ENCODE results near the gene CRYAA. TPM values are rescaled to one million over a fixed set of nuclear protein-coding genes. Genes with fewer than 3 reads are reported as not detected.
"Not testable (repeated sequence)": the region's sequence is repeated elsewhere in the genome, so short reads cannot be mapped to it uniquely, and the experiment has no call there.

CRYAA gene
- not detected for total RNA-seq

DNA sequence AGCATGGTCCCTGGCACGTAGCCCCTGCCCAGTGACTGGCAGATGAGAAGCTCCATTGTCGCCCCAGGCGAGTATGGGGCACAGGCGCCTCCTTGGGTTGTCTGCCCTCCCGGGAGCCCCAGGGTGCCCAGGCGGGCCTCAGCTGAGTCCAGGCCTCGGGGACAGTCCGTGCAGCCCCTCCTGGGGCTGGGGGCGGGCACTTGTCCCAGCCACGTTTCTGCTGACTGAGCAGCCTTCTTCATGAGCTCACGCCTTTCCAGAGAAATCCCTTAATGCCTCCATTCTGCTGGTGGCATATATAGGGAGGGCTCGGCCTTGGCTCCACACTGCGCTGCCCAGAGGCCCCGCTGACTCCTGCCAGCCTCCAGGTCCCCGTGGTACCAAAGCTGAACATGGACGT is at the start of gene CRYAA:
Gene CRYAA (plus strand): TSS at position 301 of the 400 bp plus-strand sequence. CDS start 92 bp downstream, at position 393.
- H3K4me3 ChIP-seq; H3K27me3 ChIP-seq; H3K27ac ChIP-seq; DNase-seq; intact Hi-C loops (cut with DNase I; ENCODE audit: low total_unique reads); H3K9me3 ChIP-seq; H3K4me1 ChIP-seq; H3K36me3 ChIP-seq: not testable (repeated sequence)

DNA sequence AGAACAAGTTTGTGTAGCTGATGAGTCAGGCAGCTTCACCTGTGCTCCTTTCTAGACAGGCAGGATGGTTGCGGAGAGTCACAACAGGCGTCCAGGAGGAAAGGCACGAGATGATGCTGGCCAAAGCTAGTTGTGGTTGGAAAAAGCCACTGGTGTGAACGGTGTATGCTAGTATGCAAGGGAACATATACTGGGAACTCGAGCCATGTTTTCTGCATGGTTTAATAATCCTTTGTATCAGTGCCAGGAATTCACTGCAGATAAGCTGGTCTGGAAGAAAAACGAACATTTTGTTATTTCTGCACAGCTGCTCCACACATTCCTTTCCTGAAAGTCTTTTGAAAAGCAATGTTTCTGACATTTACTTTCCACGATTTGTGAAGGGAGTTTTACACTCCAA is 38.7 kb upstream of the CRYAA start:
- DNase-seq, H3K27me3 ChIP-seq: not testable (repeated sequence)

GRCh38 chr21:43134520-43134919 is 34.3 kb upstream of the CRYAA start:
- H3K27me3 ChIP-seq; DNase-seq; H3K27ac ChIP-seq; H3K9me3 ChIP-seq; intact Hi-C loops (cut with DNase I; ENCODE audit: low total_unique reads); H3K4me3 ChIP-seq; H3K36me3 ChIP-seq; H3K4me1 ChIP-seq: not testable (repeated sequence)

More for the DNA sequence above, 38.7 kb upstream of the CRYAA start:
- H3K4me3 ChIP-seq; H3K27ac ChIP-seq; intact Hi-C loops (cut with DNase I; ENCODE audit: low total_unique reads); H3K36me3 ChIP-seq; H3K4me1 ChIP-seq; H3K9me3 ChIP-seq: not testable (repeated sequence)

GRCh38 chr21:43138944-43139343 is 29.9 kb upstream of the CRYAA start:
- H3K4me1 ChIP-seq; H3K9me3 ChIP-seq; H3K36me3 ChIP-seq; H3K27me3 ChIP-seq; H3K27ac ChIP-seq; H3K4me3 ChIP-seq; intact Hi-C loops (cut with DNase I; ENCODE audit: low total_unique reads); DNase-seq: not testable (repeated sequence)

- H3K27me3 ChIP-seq; H3K9me3 ChIP-seq; H3K4me3 ChIP-seq; DNase-seq; H3K36me3 ChIP-seq; intact Hi-C loops (cut with DNase I; ENCODE audit: low total_unique reads); H3K27ac ChIP-seq; H3K4me1 ChIP-seq: not testable (repeated sequence)
These were observed 27.4 kb upstream of the CRYAA start for GRCh38 chr21:43141407-43141806.

DNA sequence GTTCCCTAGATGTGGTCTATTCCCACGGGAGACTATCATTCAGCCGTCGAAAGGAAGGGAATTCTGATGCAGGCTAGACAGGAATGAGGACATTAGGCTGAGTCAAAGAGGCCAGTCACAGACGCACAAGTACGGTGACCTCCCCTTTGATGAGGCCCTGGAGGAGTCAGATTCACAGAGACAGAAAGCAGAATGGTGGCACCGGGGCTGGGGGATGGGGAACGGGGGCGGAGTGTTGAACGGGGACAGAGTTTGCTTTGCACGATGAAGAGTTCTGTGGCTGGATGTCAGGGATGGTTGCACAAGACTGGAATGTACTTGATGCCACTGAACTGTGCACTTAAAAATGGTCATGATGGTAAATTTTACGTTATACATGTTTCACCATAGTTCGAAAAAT is 22.2 kb upstream of the CRYAA start:
- DNase-seq; H3K27me3 ChIP-seq; H3K9me3 ChIP-seq; H3K4me1 ChIP-seq; H3K27ac ChIP-seq; H3K36me3 ChIP-seq; intact Hi-C loops (cut with DNase I; ENCODE audit: low total_unique reads); H3K4me3 ChIP-seq: not testable (repeated sequence)

- intact Hi-C loops (cut with DNase I; ENCODE audit: low total_unique reads); DNase-seq: not testable (repeated sequence)
These were observed 20.8 kb upstream of the CRYAA start for GRCh38 chr21:43147999-43148398.

GRCh38 chr21:43149344-43149743 is 19.5 kb upstream of the CRYAA start:
- H3K4me3 ChIP-seq; H3K4me1 ChIP-seq; H3K27me3 ChIP-seq; intact Hi-C loops (cut with DNase I; ENCODE audit: low total_unique reads); DNase-seq; H3K36me3 ChIP-seq; H3K27ac ChIP-seq; H3K9me3 ChIP-seq: not testable (repeated sequence)

More at GRCh38 chr21:43147999-43148398, 20.8 kb upstream of the CRYAA start:
- H3K4me3 ChIP-seq, H3K27ac ChIP-seq, H3K27me3 ChIP-seq, H3K9me3 ChIP-seq, H3K36me3 ChIP-seq, H3K4me1 ChIP-seq: not testable (repeated sequence)

DNA sequence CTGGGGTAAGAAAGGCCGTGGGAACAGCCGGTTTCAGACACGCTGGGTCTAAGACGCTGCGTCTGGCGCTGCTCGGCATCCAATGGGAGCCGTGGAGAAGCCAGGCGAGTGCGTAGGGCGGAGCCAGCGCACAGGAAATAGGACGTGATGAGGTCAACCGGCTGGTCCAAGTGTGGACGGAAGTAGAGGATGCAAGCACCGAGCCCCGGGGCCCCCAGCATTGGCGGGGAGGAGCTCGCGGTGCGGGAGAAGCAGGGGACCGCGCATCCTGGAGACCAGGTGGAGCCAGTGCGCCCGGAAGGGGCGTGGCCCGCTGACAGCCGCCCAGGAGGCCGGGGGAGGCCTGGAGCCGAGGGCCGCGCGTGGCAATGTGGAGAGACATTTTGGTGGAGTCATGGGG is 15.2 kb upstream of the CRYAA start:
- H3K9me3 ChIP-seq; H3K27me3 ChIP-seq; DNase-seq; intact Hi-C loops (cut with DNase I; ENCODE audit: low total_unique reads); H3K36me3 ChIP-seq; H3K4me1 ChIP-seq; H3K27ac ChIP-seq; H3K4me3 ChIP-seq: not testable (repeated sequence)

DNA sequence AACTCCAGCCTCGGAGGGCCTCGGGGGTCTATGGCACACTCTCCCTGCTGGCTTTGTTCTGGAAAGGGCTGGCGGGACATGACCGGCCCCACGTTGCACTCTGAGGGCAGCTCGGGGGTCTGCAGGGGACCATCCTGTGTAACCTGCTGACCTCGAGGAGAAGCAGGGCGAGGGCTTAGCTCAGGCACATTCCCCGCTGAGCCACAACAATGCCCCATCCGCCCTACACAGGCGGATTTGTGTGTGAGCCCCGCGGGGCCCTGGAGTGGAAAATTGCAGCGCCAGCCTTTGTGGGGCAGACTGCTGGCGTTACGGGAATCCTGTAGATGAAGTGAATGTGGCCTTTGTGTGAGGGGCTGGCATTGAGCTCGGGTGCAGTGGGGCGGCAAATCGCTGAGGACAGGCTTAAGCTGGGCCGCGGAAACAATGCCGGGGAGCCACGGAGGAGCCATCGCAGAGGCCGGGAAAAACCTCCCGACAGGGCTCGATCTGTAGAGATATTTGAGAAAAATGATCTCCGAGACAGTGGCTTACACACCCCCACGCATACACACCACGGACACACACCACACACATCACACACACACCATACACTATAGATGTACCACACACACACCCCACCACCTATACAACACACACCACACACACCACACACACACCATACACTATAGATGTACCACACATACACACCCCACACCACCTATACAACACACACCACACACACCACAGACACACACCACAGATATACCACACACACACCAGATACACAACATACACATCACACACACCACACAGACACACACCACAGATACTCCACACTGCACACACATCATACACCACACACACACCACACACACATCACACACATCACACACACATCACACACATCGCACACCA is 9.3 kb upstream of the CRYAA start:
- H3K27ac ChIP-seq; intact Hi-C loops (cut with DNase I; ENCODE audit: low total_unique reads); DNase-seq; H3K36me3 ChIP-seq; H3K27me3 ChIP-seq; H3K9me3 ChIP-seq; H3K4me1 ChIP-seq; H3K4me3 ChIP-seq: not testable (repeated sequence)

DNA sequence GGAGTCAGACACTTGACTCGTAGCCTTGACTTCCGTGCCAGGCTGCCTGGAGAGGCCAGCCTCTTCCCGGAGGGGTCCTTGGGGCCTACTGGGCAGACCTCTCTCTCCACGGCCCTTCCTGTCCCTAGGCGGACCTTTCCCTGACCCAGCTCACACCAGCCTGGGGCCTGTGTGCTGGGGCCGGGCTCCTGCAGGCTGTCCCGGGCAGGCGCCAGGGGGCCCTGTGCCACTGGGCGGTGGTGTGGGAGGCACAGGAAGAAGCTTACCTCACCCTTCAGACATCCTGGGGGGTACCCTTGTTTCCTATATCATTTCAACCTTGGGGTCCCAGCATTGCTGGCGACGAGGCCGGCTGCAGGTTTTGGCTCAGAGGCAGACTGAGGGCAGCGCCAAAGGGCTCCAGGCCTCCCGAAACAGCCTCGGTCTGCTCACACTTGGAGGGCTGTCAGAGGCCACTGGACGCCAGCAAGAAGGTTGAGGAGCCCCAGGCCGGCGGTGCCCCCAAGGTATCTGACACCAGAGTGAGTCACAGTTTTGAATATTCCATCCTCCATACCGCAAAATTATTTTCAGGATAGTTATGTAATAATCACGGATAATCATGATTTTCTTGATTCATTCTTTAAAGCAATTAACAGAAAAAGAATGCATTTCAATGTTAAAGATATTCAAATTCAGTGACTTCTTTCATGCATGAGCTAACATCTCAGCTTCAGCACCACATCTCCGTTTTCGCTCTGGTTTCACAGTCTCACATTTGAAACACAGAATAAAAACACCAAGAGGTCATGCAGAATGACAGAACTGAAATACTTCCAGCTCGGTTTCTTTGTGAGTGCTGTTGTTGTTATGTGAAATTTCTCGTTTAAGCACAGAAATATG is 6.7 kb upstream of the CRYAA start:
- DNase-seq; H3K36me3 ChIP-seq; H3K27me3 ChIP-seq; H3K27ac ChIP-seq; H3K4me3 ChIP-seq; H3K4me1 ChIP-seq; intact Hi-C loops (cut with DNase I; ENCODE audit: low total_unique reads); H3K9me3 ChIP-seq: not testable (repeated sequence)

GRCh38 chr21:43162708-43163205 is 6.1 kb upstream of the CRYAA start:
- H3K27me3 ChIP-seq; intact Hi-C loops (cut with DNase I; ENCODE audit: low total_unique reads); DNase-seq; H3K4me3 ChIP-seq; H3K27ac ChIP-seq; H3K36me3 ChIP-seq; H3K9me3 ChIP-seq; H3K4me1 ChIP-seq: not testable (repeated sequence)

DNA sequence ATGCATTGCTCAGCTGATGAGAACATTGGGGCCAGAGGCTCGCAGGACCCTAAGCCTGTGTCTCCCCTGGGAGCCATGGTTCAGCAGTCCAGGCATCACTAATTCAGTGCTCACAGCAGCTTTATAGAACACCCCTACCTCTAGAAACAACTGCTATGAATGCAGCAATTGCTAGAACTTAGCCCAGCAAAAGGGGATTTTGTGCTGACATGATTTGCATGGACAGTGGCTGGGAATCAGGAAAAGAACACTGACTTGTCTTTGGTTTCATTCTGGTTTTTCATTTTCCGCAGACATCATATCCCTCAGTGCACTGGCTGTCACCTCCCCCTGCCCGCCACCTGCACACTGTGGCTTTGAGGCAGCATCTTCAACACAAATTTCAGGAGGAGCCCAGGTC is 4.0 kb upstream of the CRYAA start:
- H3K9me3 ChIP-seq; H3K4me3 ChIP-seq; H3K36me3 ChIP-seq; H3K4me1 ChIP-seq; H3K27ac ChIP-seq; intact Hi-C loops (cut with DNase I; ENCODE audit: low total_unique reads); DNase-seq; H3K27me3 ChIP-seq: not testable (repeated sequence)
